ENCODE data around the gene TMEM204. TPM values are rescaled to one million over a fixed set of nuclear protein-coding genes. Genes with fewer than 3 reads are reported as not detected.

Gene TMEM204
- total RNA-seq, 1 experiment from 2014 or later = not detected

- intact Hi-C loops (cut with micrococcal nuclease; ENCODE audit: unreplicated experiment) = no loop called here
- Histone ChIP-seq H2AFZ (no peak overlapping the region), H3K9me3 (ENCODE audit: insufficient read depth, low read depth) (no peaks in the 10 kb centered on the region), H3K4me1 (replicated peaks; ENCODE audit: insufficient read depth) (no peaks in the 10 kb centered on the region), H3K9me2 (ENCODE audit: insufficient read depth) (no peaks in the 10 kb centered on the region), H3K4me3 (no peak overlapping the region), H3F3A (ENCODE audit: insufficient read depth, low read depth) (no peaks in the 10 kb centered on the region), H3K27me3 (ENCODE audit: insufficient read depth, low read depth) (no peaks in the 10 kb centered on the region), H3K79me2 (ENCODE audit: low read depth) (no peaks in the 10 kb centered on the region), H3K36me3 (ENCODE audit: low read depth) (no peaks in the 10 kb centered on the region), H3K27ac (no peak overlapping the region), H4K20me1 (ENCODE audit: insufficient read depth) (no peaks in the 10 kb centered on the region; the same call in 1 of the 2 replicates), H3K4me2 (no peak overlapping the region)
- CTCF ChIA-PET = no interaction called here
- BruUV-seq (replicated peaks) = no TSS peak
- no peak for TF ChIP-seq CTCF (conservative IDR thresholded peaks at IDR 0.05)
- POLR2A ChIA-PET (ENCODE audit: unreplicated experiment) = interaction anchor here (0.6 kb wide), 1 partner anchor 146 kb away, joined by 7 read pairs; the partner anchor contains the start of gene JPT2
- DNase-seq = no peak
These were observed 1.2 kb upstream of the TMEM204 start for GRCh38 chr16:1532081-1532760.

GRCh38 chr16:1532771-1533170 is 695 bp upstream of the TMEM204 start:
- ChIA-PET CTCF (no interaction called here), POLR2A (ENCODE audit: unreplicated experiment) (no interaction called here)
- no peaks in the 10 kb centered on the region; the same call in 1 of the 2 replicates for H4K20me1 ChIP-seq (ENCODE audit: insufficient read depth)
- H3K4me2 ChIP-seq = no peak overlapping the region
- no peak overlapping the region for H2AFZ ChIP-seq
- intact Hi-C loops (cut with micrococcal nuclease; ENCODE audit: unreplicated experiment) = no loop called here
- H3K9me3 ChIP-seq (ENCODE audit: insufficient read depth, low read depth) = no peaks in the 10 kb centered on the region
- H3K4me1 ChIP-seq (replicated peaks; ENCODE audit: insufficient read depth) = no peaks in the 10 kb centered on the region
- DNase-seq = no peak
- no peaks in the 10 kb centered on the region for H3K27me3 ChIP-seq (ENCODE audit: insufficient read depth, low read depth)
- no peaks in the 10 kb centered on the region for H3K36me3 ChIP-seq (ENCODE audit: low read depth)
- no peaks in the 10 kb centered on the region for H3F3A ChIP-seq (ENCODE audit: insufficient read depth, low read depth)
- no peaks in the 10 kb centered on the region for H3K79me2 ChIP-seq (ENCODE audit: low read depth)
- no peak overlapping the region for H3K27ac ChIP-seq
- no peak for TF ChIP-seq EZH2 (IDR thresholded peaks at IDR 0.05; ENCODE audit: low read depth)
- TF ChIP-seq CTCF (conservative IDR thresholded peaks at IDR 0.05) = no peak
- no peak overlapping the region for H3K4me3 ChIP-seq
- H3K9me2 ChIP-seq (ENCODE audit: insufficient read depth) = no peaks in the 10 kb centered on the region
- BruUV-seq (replicated peaks) = no TSS peak

GRCh38 chr16:1534021-1535020 is 855 bp downstream of the TMEM204 start:
- intact Hi-C loops (cut with micrococcal nuclease; ENCODE audit: unreplicated experiment) = no loop called here
- Histone ChIP-seq H3K4me1 (replicated peaks; ENCODE audit: insufficient read depth) (no peaks in the 10 kb centered on the region), H3K4me3 (no peak overlapping the region), H4K20me1 (ENCODE audit: insufficient read depth) (no peaks in the 10 kb centered on the region), H3K79me2 (ENCODE audit: low read depth) (no peaks in the 10 kb centered on the region), H3K27me3 (ENCODE audit: insufficient read depth, low read depth) (no peaks in the 10 kb centered on the region), H3K9me3 (ENCODE audit: insufficient read depth, low read depth) (no peaks in the 10 kb centered on the region), H3K4me2 (no peak overlapping the region), H2AFZ (no peak overlapping the region), H3K9me2 (ENCODE audit: insufficient read depth) (no peaks in the 10 kb centered on the region), H3F3A (ENCODE audit: insufficient read depth, low read depth) (no peaks in the 10 kb centered on the region), H3K27ac (no peak overlapping the region), H3K36me3 (ENCODE audit: low read depth) (no peaks in the 10 kb centered on the region)
- TF ChIP-seq CTCF (conservative IDR thresholded peaks at IDR 0.05) (no peak), EZH2 (IDR thresholded peaks at IDR 0.05; ENCODE audit: low read depth) (no peak)
- BruUV-seq (replicated peaks) = no TSS peak
- CTCF ChIA-PET = no interaction called here
- DNase-seq = no peak
- POLR2A ChIA-PET (ENCODE audit: unreplicated experiment) = no interaction called here

Data from PC-9 (cell line).